Fibroblast of skin of left quadriceps (primary cell): ENCODE data around the gene NSD2.
"Not testable (repeated sequence)": the region's sequence is repeated elsewhere in the genome, so short reads cannot be mapped to it uniquely, and the experiment has no call there.

Source experiments
- DNase-seq, 2 experiments: peaks; one replicate each; pipeline ENCODE4 v3.0.0-alpha.2; 2013; ENCODE audit warnings: low read depth in 2 of 2

NSD2 gene

DNA sequence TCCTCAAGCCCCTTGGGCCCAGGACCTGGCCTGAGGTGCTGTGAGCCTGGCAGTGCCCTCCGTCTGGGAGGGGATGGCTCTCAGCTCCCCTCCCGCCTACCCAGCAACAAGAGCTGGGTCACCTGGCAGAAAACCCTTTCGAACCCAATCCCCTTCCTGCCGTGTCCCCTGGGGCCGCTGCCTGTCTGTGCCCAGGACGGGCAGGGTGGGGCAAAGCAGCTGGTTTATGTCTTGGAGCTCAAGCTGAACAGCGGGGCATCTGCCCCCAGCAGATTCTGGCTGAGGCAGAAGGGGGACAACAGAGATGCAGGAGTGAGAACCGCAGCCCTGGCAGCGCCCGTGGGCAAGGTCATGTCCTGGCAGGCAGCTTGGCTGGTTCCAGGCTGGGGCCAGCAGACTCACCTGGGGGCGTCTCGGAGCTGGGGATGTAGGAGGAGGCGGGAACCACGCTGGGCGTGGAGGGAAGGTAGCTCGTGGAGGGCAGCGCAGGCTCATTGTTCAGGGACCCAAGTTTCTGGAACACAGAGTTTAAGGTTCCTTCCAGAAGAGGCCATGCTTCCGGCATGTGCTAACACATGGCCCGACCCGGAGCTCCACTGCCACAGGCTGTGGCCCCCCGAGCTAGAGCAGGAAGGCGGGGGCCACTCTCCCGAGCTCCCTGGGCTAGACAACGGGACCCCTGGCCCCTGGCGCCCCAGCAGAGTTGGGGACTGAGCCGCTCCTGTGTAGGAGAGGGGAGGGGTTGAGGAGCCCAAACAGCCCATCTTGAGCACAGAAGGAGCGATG is 113.4 kb downstream of the NSD2 start:
- DNase-seq = no peak

DNA sequence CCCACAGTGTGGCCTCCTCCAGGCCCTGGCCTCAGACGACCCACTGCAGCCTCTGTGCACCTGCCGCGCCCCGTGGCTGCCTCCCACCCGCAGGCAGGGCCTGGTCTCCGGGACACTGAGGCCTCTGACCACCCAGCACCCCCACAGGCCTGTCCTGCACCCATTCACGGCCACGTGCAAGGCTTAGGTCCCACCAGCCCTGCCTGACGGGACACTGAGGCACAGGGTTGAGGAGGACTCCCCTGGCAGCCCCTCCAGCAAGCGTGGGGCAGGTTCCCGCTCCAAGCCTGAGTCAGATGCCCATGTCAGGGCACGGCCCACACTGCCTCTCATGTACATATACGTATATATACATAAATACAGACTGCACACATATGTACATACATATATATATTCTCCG is 114.1 kb downstream of the NSD2 start:
- no peak for DNase-seq

DNA sequence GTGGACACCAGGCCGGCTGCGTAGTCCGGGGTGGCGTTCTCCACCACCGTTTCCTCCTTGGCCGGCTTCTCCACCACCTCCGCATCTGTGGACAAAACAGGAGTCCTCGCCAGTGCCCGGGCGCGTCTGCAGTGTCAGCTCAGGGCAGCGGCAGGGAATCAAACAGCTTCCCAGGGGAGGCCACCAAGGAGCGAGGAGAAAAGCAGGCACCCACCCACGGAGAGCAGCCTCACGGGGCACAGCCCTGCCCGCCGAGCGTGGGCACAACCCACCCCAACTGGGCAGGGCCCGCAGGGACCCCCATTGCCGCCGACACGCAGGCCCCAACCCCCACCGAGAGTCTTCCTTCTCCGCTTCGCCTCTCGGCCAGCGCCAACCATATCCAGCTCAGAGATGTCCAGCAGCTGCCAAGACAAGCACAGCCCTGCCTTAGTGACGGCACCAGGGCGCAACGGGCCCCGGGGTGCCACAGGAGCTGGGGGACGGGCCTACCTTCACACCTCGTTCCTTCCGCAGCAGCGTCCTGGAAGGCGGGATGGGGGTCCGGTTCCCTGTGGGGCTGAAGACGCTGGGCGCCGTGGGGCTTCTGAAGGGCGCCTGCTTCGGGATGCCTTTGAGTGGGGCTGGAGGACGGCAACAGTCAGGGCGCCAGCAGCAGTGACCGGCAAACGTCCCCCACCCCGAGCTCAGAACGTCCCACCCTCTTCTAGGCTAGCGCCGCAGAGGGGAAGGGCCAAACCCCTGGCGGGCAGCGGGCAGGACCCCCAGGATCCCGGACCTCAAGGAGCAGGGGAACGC is 114.8 kb downstream of the NSD2 start:
- no peak for DNase-seq

DNA sequence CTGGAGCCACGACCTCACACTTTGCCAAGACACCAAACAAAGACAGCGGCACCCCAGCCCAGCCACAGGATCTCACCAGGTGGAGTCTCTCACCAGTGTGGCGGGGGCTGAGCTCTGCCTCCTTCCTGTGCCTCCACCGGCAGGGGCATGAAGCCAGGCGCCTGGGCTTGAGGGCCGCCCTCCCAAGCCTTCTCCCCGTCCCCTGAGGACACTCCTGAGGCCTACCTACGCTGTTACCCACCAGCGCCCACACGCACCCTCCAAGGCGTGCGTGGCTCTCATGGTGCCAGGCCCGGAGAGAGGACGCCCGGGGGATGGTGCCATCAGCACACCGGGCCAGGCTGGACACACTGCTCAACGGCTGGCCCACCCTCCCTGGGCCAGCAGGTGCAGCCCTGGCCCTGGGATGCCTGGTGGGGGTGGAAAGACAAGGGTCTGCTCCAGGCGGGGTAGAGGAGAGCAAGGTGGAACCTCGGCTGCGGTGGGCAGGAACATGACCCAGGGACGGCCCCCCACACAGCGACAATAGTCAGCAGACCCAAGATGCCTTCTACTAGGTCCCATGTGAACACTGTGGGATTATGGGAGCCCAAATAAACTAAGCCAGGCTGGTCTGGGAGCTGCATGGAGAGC is 115.5 kb downstream of the NSD2 start:
- no peak for DNase-seq

DNA sequence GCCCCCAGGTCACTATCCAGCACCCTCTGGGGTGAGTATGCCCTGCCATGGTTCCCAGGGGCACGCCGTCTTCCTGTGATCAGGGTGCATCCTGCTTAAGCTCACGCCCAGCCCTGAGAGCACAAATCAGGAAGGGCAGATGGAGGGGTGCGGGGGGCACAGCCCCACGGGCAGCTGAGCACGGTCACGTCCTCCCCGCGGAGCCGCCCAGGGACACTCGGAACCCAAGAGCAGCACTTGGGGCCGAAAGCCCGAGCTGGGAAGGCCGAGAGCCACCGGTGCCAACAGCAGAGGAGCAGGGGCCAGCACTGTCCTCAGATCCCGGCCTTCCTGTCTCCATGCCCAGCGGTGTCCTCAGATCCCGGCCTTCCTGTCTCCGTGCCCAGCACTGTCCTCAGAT is 116.1 kb downstream of the NSD2 start:
- no peak for DNase-seq

DNA sequence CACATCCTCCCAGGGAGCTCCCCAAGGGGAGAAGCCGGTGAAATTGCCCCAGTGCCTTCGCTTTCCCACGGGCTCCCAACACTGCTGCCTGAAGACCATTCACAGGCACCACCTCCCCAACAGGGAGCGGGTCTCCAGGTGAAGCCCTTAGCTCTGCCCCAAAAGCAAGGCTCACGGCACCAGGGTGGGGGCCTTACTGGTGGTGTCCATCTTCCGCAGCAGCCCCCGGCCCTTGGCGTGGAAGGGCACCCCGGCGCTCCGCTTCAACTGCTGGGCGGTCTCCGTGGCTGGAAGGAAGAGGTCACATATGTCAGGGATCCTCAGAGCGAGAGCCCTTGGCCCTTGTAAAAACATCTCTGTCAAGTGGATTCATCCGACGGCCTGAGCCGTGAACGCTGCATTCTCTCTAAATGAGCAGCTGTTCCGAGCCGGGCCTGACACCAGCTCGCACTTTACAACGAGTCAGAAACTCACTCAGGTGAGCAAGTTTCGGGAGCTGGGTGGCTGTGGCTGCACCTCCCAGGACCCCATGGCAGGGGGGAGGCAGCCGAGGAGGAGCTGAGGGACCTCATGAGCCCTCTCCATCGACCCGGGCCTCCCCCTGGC is 116.6 kb downstream of the NSD2 start:
- no peak for DNase-seq

DNA sequence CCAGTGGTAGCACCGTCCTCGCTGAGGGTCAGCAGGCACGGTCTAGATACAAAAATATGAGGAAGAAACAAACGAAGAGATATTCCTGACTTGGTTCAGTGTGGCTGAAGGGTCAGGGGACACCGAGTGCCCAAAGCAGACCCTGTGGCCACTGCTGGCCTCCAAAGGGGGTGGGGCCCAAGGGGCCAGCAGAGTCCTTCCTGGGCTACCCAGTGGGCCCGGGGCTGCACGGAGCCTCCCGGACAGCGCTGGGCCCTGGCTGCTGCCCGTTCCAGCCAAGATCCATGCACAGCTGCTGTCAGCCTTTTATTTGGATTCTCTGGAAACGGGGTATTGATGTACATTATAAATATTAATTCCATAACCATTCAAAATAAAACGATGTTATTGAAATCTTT is 117.1 kb downstream of the NSD2 start:
- DNase-seq = no peak

DNA sequence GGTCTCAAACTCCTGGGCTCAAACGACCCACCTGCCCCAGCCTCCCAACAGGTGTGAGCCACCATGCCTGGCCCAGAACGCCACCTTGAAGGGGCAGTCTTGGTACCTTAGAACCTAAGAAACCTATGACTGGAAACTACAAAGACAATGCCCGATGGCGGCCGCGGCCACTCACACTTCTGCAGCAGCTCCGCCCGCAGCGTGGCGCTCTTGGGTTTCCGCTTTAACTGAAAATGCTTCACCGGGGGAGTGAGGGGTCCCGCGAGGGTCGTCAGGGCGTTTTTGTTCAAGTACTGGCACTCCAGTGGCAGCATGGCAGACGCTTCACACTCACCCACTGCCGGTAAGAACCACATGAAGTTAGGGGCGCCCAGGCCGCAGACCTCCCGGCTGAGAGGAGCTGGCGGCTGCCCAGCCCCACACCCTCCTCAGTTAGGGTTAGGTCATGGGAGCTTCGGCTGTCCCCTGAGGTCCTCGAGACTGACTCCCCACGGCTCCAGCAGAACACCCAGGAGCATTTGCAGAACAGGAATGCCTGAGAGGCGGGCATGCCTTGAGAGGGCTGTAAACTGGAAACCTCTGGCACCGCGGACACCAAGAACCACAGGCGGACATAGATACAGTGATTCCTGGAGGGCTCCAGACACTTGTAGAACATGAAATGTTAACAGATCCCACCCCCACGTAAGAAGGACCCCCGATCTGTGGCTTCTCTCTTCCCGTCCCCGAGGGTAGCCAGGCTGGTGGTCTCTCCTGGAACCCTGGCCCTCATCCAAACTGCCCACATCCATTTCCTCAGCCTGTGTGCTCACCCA is 118.5 kb downstream of the NSD2 start:
- no peak for DNase-seq

DNA sequence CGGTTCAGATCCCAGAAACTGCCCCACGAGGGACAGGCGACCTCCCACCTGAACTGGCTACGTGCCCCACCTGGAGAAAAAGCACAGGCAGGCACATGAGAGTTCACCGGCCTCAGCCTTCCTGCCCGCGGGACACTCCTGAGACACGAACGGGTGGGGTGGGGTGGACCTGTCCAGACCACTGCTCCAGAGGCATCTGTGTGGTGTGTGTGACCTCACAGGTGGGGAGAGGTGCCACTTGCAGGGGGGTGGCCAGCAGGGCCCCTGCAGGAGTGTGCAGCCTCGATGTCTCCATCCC is 119.1 kb downstream of the NSD2 start:
- no peak for DNase-seq

DNA sequence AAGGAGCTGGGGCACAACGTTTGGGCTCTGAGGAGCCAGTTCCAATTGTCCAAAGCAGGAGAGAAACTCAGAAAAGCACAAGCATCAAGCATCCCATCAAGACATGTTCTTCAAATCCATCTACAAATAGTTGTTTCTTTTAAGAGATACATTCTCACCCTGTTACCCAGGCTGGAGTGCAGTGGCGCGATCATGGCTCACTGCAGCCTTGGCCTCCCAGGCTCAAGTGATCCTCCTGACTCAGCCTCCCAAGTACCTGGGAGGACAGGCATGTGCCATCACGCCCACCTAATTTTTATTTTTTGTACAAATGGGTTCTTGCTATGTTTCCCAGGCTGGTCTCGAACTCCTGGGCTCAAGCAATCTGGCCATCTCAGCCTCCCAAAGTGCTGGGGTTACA is 119.5 kb downstream of the NSD2 start:
- DNase-seq = no peak

DNA sequence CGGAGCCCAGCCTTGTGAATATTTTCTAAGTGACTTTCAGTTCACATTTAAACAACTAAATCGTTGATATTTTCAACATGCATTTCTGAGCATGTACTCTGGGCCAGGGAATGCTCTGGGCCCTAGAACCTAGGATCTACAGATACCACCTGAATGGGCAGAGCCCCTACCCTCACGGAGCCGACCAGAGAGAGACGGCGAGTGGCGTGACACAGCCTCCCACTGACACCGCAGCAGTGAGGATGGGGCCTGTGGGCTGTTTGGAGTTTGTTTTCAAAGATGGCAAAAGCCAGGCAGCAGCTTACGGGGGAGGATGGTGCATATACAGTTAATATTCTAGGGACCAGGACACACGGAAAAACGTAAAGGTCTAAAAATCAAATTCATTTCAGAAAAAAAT is 119.9 kb downstream of the NSD2 start:
- no peak for DNase-seq

DNA sequence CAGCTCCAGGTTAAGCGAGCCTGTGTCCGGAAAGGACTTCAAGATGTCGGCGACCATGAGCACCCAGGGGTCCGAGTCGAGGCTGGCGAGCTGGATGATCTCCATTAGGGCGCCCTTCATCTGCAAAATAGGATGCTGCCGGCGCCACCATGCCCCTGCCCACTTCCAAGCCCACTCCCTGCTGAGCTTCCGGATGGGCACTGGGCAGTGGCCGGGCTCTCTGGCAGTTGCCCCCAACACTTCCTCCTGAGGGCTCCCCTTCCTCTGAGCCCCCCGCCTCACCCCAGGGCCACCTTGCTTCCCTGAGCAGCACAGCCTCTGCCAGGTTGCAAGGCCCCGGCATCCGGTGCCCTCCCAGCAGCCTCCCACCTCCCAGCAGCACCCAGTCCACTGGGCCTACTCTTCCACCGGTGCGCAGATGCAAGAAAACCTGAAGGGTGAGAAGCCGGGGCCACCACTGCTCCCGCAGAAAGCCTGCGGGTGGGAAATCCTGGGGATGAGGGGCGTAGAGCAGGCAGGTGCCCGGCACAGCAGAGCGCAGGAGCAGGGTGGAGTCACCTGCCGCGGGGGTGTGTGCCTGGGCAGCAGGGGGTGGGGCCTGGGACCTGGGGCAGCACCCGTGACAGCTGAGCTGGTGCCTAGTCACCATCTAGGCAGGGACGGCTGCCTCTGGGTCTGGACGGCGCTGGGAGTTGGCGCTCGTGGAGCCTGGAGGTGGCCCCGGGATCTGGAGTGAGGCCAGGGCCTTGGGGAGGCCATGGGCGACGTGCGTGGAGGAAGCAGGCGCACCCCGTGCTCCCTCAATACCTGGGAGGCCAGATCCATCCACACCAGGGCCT is 120.6 kb downstream of the NSD2 start:
- no peak for DNase-seq

DNA sequence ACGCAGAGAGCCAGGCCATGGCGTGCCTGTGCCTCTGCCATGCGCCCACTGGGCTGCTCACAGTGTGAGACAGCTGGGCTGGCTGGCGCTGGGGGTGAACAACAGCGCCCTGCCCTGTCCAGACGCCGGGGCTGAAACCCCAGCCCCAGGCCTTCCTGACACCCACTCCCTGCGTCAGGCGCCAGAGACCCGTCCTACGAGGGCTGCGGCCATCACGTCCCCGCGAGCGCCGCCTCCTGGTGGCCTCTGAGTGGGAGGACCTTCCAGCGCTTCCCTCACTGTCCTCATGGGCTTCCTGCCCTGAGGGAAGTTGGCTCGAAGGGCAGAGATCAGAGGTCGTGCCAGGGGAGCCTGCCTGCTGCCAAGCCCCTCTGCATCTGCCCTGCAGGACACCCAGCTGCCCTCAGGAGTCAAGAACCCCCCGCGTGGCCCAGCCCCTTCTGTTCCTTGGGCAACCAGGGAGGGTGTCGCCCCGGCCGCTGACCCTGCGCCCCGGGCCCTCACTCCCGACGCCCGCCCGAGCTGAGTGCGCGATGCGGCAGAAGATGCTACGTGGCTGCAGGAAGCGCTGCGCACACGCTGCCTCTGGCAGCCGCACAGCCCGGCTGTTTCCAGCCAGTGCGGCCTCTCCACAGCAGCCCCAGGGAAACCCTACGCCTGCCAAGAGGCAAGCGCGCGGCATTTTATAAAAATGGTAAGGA is 121.4 kb downstream of the NSD2 start:
- DNase-seq = no peak

DNA sequence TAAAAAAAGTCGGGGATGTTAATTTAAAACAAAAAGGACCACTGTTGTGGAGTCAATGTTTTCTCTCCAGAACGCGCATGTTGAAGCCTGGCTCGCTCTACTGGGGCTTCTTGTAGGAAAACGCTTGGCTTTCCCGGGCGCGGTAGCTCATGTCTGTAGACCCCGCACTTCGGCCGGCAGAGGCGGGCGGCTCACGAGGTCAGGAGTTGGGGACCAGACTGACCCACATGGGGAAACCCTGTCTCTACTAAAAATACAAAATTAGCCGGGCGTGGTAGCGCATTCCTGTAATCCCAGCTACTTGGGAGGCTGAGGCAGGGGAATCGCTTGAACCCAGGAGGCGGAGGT is 122.0 kb downstream of the NSD2 start:
- DNase-seq = no peak

DNA sequence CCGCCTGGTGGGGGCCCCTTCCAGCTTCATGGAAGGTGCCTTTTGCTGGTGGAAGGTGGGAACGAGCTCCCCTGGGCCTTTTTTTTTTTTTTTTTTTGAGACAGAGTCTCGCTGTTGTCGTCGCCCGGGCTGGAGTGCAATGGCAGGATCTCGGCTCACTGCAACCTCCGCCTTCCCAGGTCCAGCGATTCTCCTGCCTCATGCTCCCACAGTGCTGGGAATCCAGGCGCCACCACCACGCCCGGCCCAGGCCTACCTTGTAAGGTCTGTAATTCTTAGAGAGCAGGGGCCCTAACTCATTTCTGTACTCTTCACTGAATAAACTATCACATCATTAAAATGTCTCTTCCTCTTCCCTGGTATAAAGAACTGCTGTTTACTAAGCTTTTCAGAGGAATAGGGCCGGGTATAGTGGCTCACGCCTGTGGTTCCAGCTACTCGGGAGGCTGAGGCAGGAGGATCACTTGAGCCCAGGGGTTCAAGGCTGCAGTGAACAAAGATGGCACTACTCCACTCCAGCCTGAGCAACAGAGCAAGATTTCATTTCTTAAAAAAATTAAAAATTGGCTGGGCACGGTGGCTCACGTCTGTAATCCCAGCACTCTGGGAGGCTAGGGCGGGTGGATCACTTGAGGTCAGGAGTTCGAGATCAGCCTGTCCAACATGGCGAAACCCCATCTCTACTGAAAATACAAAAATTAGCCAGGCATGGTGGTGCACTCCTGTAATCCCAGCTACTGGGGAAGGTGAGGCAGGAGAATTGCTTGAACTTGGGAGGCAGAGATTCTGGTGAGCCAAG is 122.7 kb downstream of the NSD2 start:
- DNase-seq = not testable (repeated sequence)

DNA sequence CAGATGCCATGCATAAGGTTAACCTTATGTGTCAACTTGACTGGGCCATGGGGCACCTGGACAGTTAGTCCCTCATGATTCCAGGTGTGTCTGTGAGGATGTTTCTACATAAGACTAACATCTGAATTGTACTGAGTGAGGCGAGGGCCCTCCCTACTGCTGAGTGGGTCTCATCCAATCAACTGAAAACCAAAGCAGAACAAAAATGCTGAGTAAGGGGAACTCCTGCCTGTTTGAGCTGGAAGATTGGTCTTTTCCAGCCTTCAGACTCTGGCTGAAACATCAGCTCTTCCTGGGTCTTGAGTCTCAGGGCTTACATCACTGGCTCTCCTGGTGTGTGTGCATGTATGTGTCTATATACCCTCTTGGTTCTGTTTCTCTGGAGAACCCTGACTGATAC is 123.7 kb downstream of the NSD2 start:
- no peak for DNase-seq

DNA sequence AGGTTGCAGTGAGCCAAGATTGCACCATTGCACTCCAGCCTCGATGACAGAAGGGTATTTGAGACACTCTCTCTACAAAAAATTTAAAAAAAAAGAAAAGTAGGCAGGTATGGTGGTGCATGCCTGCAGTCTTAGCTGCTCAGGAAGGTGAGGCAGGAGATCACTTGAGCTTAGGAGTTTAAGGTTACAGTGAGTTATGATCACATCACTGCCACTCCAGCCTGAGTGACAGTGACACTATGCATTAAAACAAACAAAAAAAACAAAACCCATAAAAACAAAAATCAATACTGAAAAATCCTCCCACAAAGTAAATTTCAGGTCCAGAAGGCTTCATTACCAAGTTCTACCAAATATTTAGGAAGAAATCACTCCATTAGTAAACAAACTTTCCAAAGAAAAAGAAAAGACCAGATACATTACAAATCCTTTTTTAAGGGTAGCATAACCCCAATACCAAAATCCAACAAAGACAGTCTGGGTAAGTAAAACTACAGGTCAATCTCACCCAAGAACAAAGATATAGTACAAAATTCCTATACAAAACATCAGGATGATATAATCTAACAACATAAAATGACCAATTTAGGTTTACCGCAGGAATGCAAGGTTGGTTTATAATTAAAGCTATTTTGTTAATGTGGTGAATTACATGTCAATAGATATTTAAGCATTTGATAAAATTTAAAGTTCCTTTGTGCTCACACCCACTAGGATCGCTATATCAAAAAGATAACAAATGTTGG is 125.8 kb downstream of the NSD2 start:
- no peak for DNase-seq

DNA sequence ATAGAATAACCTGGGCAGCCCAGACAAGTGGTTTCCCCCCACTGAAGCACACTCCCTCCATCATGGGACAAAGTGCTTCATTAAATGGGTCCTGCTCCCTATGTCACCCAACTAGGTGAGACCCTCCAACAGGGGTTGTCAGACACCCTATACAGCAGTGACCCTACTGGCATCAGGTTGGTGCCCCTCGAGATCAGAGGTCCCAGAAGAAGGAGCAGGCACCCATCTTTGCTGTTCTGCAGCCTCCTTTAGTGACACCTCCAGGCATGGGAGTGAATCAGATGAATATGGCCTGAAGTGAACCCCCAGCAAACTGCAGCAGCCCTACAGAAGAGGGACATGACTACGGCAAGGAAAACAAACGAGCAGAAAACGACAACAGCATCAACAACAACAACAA is 126.5 kb downstream of the NSD2 start:
- no peak for DNase-seq

DNA sequence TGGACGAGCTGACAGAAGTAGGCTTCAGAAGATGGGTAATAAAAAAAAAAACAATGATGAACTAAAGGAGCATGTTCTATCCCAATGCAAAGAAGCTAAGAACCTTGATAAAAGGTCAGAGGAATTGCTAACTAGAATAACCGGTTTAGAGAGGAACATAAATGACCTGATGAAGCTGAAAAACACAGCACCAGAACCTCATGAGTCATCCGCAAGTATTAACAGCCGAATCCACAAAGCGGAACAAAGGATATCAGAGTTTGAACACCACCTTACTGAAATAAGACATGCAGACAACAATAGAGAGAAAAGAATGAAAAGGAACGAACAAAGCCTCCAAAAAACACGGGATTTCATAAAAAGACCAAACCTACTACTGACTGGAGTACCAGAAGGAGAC is 127.1 kb downstream of the NSD2 start:
- no peak for DNase-seq
